ENCODE measurements around the gene DDX60.
"Not testable (repeated sequence)": the region's sequence is repeated elsewhere in the genome, so short reads cannot be mapped to it uniquely, and the experiment has no call there.

DDX60 gene, protein sequence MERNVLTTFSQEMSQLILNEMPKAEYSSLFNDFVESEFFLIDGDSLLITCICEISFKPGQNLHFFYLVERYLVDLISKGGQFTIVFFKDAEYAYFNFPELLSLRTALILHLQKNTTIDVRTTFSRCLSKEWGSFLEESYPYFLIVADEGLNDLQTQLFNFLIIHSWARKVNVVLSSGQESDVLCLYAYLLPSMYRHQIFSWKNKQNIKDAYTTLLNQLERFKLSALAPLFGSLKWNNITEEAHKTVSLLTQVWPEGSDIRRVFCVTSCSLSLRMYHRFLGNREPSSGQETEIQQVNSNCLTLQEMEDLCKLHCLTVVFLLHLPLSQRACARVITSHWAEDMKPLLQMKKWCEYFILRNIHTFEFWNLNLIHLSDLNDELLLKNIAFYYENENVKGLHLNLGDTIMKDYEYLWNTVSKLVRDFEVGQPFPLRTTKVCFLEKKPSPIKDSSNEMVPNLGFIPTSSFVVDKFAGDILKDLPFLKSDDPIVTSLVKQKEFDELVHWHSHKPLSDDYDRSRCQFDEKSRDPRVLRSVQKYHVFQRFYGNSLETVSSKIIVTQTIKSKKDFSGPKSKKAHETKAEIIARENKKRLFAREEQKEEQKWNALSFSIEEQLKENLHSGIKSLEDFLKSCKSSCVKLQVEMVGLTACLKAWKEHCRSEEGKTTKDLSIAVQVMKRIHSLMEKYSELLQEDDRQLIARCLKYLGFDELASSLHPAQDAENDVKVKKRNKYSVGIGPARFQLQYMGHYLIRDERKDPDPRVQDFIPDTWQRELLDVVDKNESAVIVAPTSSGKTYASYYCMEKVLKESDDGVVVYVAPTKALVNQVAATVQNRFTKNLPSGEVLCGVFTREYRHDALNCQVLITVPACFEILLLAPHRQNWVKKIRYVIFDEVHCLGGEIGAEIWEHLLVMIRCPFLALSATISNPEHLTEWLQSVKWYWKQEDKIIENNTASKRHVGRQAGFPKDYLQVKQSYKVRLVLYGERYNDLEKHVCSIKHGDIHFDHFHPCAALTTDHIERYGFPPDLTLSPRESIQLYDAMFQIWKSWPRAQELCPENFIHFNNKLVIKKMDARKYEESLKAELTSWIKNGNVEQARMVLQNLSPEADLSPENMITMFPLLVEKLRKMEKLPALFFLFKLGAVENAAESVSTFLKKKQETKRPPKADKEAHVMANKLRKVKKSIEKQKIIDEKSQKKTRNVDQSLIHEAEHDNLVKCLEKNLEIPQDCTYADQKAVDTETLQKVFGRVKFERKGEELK (N-terminal part only)

GRCh38 chr4:168318266-168318895 lies at the start of gene DDX60:
DDX60 (minus strand) TSS chr4:168318752; CDS start chr4:168311259, 7,493 bp downstream.
- FAIRE-seq (peak; percentile 28), DNase-seq (ENCODE audit: insufficient read length, low spot score) (peak; percentile 67)

DNA sequence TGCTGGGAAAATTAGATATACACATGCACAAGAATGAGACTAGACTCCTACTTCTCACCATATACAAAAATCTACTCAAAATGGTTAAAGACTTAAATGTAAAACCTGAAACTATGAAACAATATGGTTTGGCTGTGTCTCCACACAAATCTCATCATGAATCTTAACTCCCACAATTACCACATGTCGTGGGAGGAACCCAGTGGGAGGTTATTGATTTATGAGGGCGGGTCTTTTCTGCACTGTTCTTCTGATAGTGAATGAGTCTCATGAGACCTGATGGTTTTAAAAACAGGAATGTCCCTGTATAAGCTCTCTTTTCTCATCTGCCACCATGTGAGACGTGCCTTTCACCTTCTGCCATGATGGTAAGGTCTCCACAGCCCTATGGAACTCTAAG lies 48.5 kb upstream of the DDX60 start:
- FAIRE-seq, result no peak
- no peak for DNase-seq (ENCODE audit: insufficient read length, low spot score)

- FAIRE-seq (peak; percentile 54), DNase-seq (ENCODE audit: insufficient read length, low spot score) (no peak)
These were observed 43.5 kb upstream of the DDX60 start for GRCh38 chr4:168362025-168362401.

DNA sequence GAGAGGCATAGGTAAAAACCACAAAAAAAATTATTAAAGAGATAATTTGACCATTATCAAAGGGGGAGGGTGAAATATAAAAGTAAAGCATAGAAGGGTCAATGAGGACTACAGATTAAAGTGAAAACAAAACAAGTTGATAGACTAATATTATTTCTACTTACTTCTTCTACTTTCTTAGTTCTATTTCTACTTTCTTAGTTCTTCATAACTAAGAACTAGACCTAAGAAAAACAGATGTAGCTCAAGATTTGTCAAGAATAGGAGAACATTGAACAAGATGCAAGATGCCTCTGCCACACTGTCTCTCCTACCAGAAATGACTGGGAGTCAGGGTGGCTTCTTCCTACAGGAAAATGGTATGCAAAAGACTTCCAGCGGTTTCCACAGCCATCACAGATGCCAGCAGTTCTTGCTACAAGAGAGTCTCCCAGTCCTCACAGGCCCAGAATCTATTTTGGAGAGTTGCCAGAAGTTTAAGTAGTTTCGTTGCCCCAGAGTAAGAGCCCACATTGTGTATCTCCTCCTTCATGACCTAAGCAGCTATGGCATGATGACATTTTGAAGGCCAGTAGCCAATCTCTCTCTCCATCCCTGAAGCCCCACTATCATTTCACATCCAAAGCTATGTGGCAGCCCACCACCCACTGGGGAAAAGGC lies 42.9 kb upstream of the DDX60 start:
- no peak for FAIRE-seq
- no peak for DNase-seq (ENCODE audit: insufficient read length, low spot score)

DNA sequence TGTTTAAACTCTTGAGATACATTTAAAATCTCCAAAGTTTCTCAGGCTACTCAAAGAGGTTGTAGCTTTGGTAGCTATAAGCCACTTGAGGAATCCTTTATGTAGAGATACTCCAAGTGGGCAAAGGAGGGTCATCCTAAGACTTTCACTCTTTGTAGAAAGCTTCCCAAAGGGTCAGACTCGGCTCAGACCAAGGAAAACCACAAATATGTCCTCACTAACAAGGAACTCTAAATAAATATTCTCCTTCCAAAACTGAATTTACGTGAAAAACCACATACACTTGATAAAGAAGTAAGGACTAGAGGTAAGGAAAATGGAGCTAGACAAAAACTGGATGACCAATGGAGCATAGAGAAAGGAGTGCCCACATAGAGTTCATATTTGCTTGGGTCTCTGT lies 41.7 kb upstream of the DDX60 start:
- no peak for FAIRE-seq
- no peak for DNase-seq (ENCODE audit: insufficient read length, low spot score)

DNA sequence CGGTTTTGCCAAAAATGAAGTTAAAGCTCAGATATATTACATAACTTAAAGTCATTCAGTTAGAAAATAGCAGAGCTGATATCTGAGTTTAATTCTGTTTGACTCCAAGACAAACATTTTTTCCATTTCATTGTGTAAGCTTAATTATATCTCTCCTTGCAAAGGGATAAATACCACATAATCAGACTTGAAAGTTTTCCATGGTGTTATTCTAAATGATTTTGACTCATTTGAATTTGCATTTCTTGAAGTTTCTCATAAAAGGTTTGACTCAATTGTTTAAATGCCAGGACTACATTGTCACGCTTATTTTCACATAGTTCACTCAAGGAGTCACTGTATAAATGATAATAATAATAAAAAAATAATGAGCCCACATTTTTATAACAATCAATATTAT lies 39.4 kb upstream of the DDX60 start:
- no peak for DNase-seq (ENCODE audit: insufficient read length, low spot score)

GRCh38 chr4:168353746-168354145 lies 35.2 kb upstream of the DDX60 start:
- FAIRE-seq (no peak), DNase-seq (ENCODE audit: insufficient read length, low spot score) (no peak)

More for the DNA sequence above, 39.4 kb upstream of the DDX60 start:
- FAIRE-seq, result no peak

- FAIRE-seq (no peak), DNase-seq (ENCODE audit: insufficient read length, low spot score) (no peak)
These were observed 19.0 kb upstream of the DDX60 start for GRCh38 chr4:168337550-168337940.

DNA sequence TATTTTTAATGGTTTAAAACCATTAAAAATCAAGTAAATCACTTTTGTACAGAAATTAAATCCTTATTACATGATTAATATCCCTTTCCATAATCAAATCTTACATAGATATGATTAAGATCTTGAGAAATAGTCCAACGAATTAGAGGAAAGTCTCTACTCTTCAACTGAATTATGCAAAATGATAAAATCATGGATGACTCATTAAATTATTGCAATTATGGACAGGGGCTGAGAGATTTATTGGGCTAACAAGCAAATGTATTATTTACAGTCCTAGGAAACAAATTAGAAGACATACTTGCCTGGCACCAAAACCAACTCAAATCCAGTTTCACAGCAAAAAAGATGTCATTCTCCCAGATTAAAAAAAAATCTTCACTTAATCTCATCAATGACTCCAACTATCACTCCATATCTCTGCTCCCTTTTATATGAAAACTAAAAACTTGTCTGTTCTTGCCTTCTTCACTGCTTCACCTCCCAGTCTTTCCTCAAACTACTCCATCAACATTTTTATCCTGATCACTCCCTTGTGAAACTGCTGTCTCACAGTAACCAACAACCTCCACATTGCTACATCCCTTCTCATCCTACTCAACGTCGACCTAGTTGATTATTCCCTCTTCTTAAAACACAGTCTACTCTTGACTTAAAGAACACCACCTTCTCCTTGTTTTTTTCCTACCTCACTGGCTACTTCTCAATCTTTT lies 18.4 kb upstream of the DDX60 start:
- FAIRE-seq (no peak), DNase-seq (ENCODE audit: insufficient read length, low spot score) (no peak)

- no peak for FAIRE-seq
These were observed 17.1 kb upstream of the DDX60 start for GRCh38 chr4:168335621-168336020.

DNA sequence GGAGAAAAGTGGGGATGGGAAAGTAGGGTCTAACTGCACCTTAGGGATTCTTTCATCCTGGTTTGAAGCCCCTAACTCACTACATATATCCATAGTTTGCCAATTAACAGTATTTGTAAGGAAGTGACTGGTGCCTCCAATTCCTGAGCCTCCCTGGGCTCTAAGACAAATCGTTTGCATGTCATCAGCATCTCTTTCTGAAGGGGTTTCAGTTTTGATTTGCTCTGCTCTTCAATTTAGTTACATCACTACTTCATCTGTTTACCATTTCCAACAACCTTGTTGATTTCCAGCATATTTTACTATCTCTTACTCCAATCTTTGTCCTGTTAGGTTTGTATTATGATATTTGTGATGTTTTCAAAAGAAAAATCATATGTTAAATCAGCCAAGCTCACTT lies 15.5 kb upstream of the DDX60 start:
- FAIRE-seq, result no peak
- DNase-seq (ENCODE audit: insufficient read length, low spot score), result no peak

More at GRCh38 chr4:168335621-168336020, 17.1 kb upstream of the DDX60 start:
- no peak for DNase-seq (ENCODE audit: insufficient read length, low spot score)

- FAIRE-seq, result peak; percentile 20
- DNase-seq (ENCODE audit: insufficient read length, low spot score), result not testable (repeated sequence)
These were observed 12.0 kb upstream of the DDX60 start for GRCh38 chr4:168330575-168330974.

DNA sequence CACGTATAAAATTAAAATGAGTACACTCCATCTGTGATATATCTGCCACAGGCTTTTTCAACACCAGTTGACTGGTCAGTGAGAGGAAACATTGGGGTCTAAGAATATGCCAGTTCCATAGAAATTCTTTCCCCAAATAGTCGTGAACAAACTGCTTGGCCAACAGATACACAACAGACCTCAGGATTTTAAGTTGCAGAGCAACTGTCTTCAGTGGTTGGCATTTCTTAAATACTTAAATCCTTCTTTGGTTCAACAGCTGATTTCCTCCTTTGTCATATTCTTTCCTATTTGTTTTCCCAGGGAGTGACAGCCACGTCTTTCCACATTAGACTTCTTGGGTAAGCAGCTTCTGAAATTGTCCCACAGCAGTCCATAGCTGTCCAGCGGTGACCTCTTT lies 7.0 kb upstream of the DDX60 start:
- DNase-seq (ENCODE audit: insufficient read length, low spot score) (no peak), FAIRE-seq (no peak)

DNA sequence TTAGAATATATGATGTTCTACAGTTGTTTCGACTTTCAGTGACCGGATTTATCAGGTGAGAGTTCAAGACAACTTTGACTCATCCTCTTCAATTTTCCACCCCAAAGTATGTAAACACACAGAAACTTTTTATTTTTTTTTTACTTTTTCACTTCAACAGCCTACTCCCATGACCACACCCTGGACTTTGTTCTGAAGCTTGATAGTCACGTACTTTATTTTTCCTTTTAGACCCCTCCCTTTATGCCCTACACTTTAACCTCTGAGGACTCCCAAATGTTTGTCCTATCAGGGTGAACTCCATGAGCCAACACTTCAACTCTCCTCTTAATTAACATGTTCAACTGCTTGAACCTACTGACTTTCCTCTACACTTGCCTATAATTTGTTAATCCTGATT lies 2.5 kb upstream of the DDX60 start:
- no peak for FAIRE-seq
- DNase-seq (ENCODE audit: insufficient read length, low spot score), result no peak

GRCh38 chr4:168319486-168320019 lies 1.0 kb upstream of the DDX60 start:
- no peak for FAIRE-seq

GRCh38 chr4:168317621-168318020 lies 931 bp downstream of the DDX60 start:
- DNase-seq (ENCODE audit: insufficient read length, low spot score) (no peak), FAIRE-seq (no peak)

More at GRCh38 chr4:168319486-168320019, 1.0 kb upstream of the DDX60 start:
- DNase-seq (ENCODE audit: insufficient read length, low spot score), result no peak

- FAIRE-seq (no peak), DNase-seq (ENCODE audit: insufficient read length, low spot score) (no peak)
These were observed 8.8 kb downstream of the DDX60 start for GRCh38 chr4:168309781-168310180.

GRCh38 chr4:168308912-168309311 lies 9.6 kb downstream of the DDX60 start:
- DNase-seq (ENCODE audit: insufficient read length, low spot score) (no peak), FAIRE-seq (no peak)

DNA sequence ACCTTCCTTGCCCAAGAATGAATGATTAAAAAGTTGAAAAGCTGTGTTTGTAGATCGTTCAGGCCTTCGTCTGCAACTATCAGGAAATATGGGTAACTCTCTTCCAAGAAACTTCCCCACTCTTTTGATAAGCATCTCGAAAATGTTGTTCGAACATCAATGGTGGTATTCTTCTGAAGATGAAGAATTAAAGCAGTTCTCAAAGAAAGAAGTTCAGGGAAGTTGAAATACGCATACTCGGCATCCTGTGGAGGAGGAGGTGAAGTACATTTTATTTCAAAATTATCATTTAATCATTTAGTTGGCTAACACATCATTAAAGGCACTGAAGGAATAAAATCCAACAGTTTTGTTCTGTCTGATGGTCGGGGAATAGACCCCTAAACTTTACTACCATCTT lies 12.1 kb downstream of the DDX60 start:
- DNase-seq (ENCODE audit: insufficient read length, low spot score), result no peak
- no peak for FAIRE-seq

Data from HTR-8/SVneo (cell line).